ENCODE data around the gene SMIM11.

Gene SMIM11

GRCh38 chr21:34345091-34345871 is 30.0 kb upstream of the SMIM11 start:
- no peak overlapping the region for H3K4me2 ChIP-seq (ENCODE audit: low read length)
- no peaks in the 10 kb centered on the region for H3K36me3 ChIP-seq (ENCODE audit: control insufficient read depth, insufficient read depth, low read length)
- H3K9ac ChIP-seq = no peak overlapping the region
- no peak overlapping the region for H3K27ac ChIP-seq
- TF ChIP-seq CTCF (IDR thresholded peaks at IDR 0.05) = no peak
- H3K79me2 ChIP-seq = no peaks in the 10 kb centered on the region
- no peak overlapping the region for H2AFZ ChIP-seq
- no peaks in the 10 kb centered on the region for H3K9me3 ChIP-seq (ENCODE audit: control insufficient read depth, low read length)
- no peaks in the 10 kb centered on the region for H3K4me1 ChIP-seq
- no peak overlapping the region for H3K4me3 ChIP-seq (ENCODE audit: low read depth, low read length)
- no peaks in the 10 kb centered on the region for H3K27me3 ChIP-seq (ENCODE audit: control insufficient read depth, insufficient read depth, low read length)

GRCh38 chr21:34345892-34346291 is 29.4 kb upstream of the SMIM11 start:
- no peaks in the 10 kb centered on the region for H3K27me3 ChIP-seq (ENCODE audit: control insufficient read depth, insufficient read depth, low read length)
- no peak for TF ChIP-seq CTCF (IDR thresholded peaks at IDR 0.05)
- H2AFZ ChIP-seq = no peak overlapping the region
- H3K79me2 ChIP-seq = no peaks in the 10 kb centered on the region
- no peaks in the 10 kb centered on the region for H3K36me3 ChIP-seq (ENCODE audit: control insufficient read depth, insufficient read depth, low read length)
- H3K4me3 ChIP-seq (ENCODE audit: low read depth, low read length) = no peak overlapping the region
- no peaks in the 10 kb centered on the region for H3K9me3 ChIP-seq (ENCODE audit: control insufficient read depth, low read length)
- no peak overlapping the region for H3K27ac ChIP-seq
- no peak overlapping the region for H3K4me2 ChIP-seq (ENCODE audit: low read length)
- H3K9ac ChIP-seq = no peak overlapping the region
- no peaks in the 10 kb centered on the region for H3K4me1 ChIP-seq

- no peaks in the 10 kb centered on the region for H3K27me3 ChIP-seq (ENCODE audit: control insufficient read depth, insufficient read depth, low read length)
- no peak overlapping the region for H3K4me3 ChIP-seq (ENCODE audit: low read depth, low read length)
- H3K9me3 ChIP-seq (ENCODE audit: control insufficient read depth, low read length) = no peaks in the 10 kb centered on the region
- no peak overlapping the region for H3K27ac ChIP-seq
- TF ChIP-seq CTCF (IDR thresholded peaks at IDR 0.05) = no peak
- no peak overlapping the region for H3K4me2 ChIP-seq (ENCODE audit: low read length)
- H3K79me2 ChIP-seq = no peaks in the 10 kb centered on the region
- H3K9ac ChIP-seq = no peak overlapping the region
- no peak overlapping the region for H2AFZ ChIP-seq
- no peaks in the 10 kb centered on the region for H3K4me1 ChIP-seq
- H3K36me3 ChIP-seq (ENCODE audit: control insufficient read depth, insufficient read depth, low read length) = no peaks in the 10 kb centered on the region
Measured at GRCh38 chr21:34348890-34349519, 26.3 kb upstream of the SMIM11 start.

GRCh38 chr21:34351786-34352241 is 23.5 kb upstream of the SMIM11 start:
- Histone ChIP-seq H3K4me2 (ENCODE audit: low read length) (no peak overlapping the region), H3K36me3 (ENCODE audit: control insufficient read depth, insufficient read depth, low read length) (no peaks in the 10 kb centered on the region), H3K9ac (no peak overlapping the region), H3K4me1 (no peaks in the 10 kb centered on the region), H3K9me3 (ENCODE audit: control insufficient read depth, low read length) (no peaks in the 10 kb centered on the region), H3K4me3 (ENCODE audit: low read depth, low read length) (no peak overlapping the region), H3K27ac (no peak overlapping the region), H3K27me3 (ENCODE audit: control insufficient read depth, insufficient read depth, low read length) (no peaks in the 10 kb centered on the region), H2AFZ (no peak overlapping the region), H3K79me2 (no peaks in the 10 kb centered on the region)
- TF ChIP-seq CTCF (IDR thresholded peaks at IDR 0.05) = peak; percentile 58

Measured in parathyroid adenoma (tissue), 2 donors.